Esophagus squamous epithelium (tissue), 5 donors: ENCODE data around the gene KCNE4. TPM values are rescaled to one million over a fixed set of nuclear protein-coding genes. Genes with fewer than 3 reads are reported as not detected.

Source experiments
- DNase-seq: peaks from one replicate; lab custom pipeline; 2025; lab: John Stamatoyannopoulos, UW
- H3K27ac ChIP-seq, 4 donors: fragments of 200-600 bp; sonication (generic); one replicate each; pipeline ENCODE4 v1.5.1; 2016 to 2019; ENCODE audit warnings: mild to moderate bottlenecking in 1 of 4
- H3K27me3 ChIP-seq, 4 donors: fragments of 200-600 bp; sonication (generic); 1 replicate in 3 of 4; 2 replicates in 1 of 4; pipeline versions ENCODE4 v1.5.1 to v1.6.0; 2017 to 2021; ENCODE audit warnings: antibody characterized with exemption in 1 of 4
- H3K36me3 ChIP-seq, 3 donors: fragments of 200-600 bp; sonication (generic); one replicate each; pipeline ENCODE4 v1.5.1; 2016 to 2019
- H3K4me1 ChIP-seq, 3 donors: fragments of 200-600 bp; sonication (generic); one replicate each; pipeline ENCODE4 v1.5.1; 2017 to 2019
- H3K4me3 ChIP-seq, 4 donors: fragments of 200-600 bp; sonication (generic); 1 replicate in 3 of 4; 2 replicates in 1 of 4; pipeline ENCODE4 v1.5.1; 2016 to 2019; ENCODE audit warnings: mild to moderate bottlenecking in 2 of 4, moderate library complexity in 1 of 4
- H3K9me3 ChIP-seq, 3 donors: fragments of 200-600 bp; sonication (generic); one replicate each; pipeline ENCODE4 v1.5.1; 2016 to 2019
- POLR2A ChIP-seq, 4 donors: fragments of 450-650 bp; IDR thresholded peaks; one replicate each; pipeline ENCODE4 v1.6.1; 2017; ENCODE audit warnings: antibody characterized with exemption in 4 of 4, mild to moderate bottlenecking in 4 of 4, moderate library complexity in 3 of 4
- whole genome bisulfite sequencing, 2 donors: methylation state at CpG; one replicate each; pipeline ENCODE4 v1.1.5; 2018; 5-methylcytosine and 5-hydroxymethylcytosine counted together
- intact Hi-C: fragments of 100-400 bp; cut with DNase I; formaldehyde crosslinking; loops from one replicate; pipeline ENCODE4 v1.15.0; 2022
- total RNA-seq, 4 donors: library from RNA; depleted of rRNA; stranded (reverse); fragments of >200 nt; gene quantifications; one replicate each; pipeline ENCODE4 v1.1.0, GENCODE V29; 2016
- TF ChIP-seq, protein P1 (sequence below), 6 experiments: fragments of 450-650 bp in 4 of 6; fragments of 200-600 bp in 2 of 6; sonication (generic) in 2 of 6; IDR thresholded peaks; one replicate each; pipeline ENCODE4 v1.5.1; 2016 to 2019; ENCODE audit warnings: antibody characterized with exemption in 6 of 6, mild to moderate bottlenecking in 4 of 6, moderate library complexity in 4 of 6
- donor health status: DM: yes; HTN: yes; CAD: no.

Gene KCNE4
- total RNA-seq, 4 donors from 2014 or later, result 0.26 to 0.76 (median 0.35) TPM

DNA sequence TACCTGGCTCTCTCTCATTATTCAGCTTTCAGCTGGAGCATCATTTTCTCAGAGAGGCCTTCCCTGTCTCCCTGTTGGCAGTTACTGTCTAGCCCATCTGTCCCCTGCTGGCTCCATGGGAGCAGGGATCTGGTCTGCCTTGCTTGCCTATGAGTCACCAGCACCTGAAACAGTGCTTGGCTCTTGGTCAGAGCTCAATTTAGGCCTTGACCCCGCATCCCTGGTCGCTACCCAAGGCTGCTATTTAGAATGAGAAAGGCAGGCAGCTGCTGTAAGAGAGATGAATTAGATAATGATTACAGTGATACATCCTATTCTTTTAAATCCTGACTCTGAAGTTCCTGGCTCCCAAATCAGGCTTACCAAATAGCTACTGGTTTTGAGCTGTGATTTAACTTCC, 32.9 kb downstream of the KCNE4 start:
- no peak overlapping the region for H3K27ac ChIP-seq
- no CpG with 5 or more reads among the region's 2 CpGs for WGBS, 2 donors

DNA sequence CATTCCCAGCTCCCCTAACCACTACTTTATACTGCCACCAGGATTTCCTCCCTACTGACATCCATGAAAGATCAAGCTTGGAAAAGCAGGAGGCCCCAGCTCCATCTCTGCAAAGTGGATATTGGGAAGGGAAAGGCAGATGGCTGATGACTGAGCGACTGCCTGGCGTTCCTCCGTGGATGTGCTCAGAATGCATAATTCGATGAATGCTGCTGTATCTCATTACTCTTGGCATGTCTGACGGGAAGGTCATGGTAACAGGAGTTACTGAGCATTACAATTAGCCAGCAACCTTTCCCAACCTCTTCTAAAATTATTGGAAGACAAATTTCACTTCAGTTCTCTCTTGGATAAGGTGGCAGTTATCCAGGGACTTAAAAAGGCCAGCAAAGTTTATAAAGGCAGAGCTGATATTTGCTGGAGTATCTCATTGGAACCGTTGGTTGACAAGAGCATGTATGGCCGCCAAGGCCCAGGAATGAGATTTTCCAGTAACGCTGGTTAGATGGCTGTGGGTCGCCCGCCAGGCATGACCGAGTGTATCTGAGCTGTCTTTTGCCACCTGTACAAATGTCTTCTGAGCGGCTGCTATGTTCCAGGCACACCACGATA, 34.5 kb downstream of the KCNE4 start:
- H3K27ac ChIP-seq, result no peak overlapping the region

More for the DNA sequence above, 32.9 kb downstream of the KCNE4 start:
- no peaks in the 10 kb centered on the region for H3K27me3 ChIP-seq
- no peak overlapping the region for H3K4me3 ChIP-seq
- TF ChIP-seq, protein P1, sequence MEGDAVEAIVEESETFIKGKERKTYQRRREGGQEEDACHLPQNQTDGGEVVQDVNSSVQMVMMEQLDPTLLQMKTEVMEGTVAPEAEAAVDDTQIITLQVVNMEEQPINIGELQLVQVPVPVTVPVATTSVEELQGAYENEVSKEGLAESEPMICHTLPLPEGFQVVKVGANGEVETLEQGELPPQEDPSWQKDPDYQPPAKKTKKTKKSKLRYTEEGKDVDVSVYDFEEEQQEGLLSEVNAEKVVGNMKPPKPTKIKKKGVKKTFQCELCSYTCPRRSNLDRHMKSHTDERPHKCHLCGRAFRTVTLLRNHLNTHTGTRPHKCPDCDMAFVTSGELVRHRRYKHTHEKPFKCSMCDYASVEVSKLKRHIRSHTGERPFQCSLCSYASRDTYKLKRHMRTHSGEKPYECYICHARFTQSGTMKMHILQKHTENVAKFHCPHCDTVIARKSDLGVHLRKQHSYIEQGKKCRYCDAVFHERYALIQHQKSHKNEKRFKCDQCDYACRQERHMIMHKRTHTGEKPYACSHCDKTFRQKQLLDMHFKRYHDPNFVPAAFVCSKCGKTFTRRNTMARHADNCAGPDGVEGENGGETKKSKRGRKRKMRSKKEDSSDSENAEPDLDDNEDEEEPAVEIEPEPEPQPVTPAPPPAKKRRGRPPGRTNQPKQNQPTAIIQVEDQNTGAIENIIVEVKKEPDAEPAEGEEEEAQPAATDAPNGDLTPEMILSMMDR (IDR thresholded peaks at IDR 0.05), result no peak
- TF ChIP-seq POLR2A (IDR thresholded peaks at IDR 0.05), result no peak
- H3K36me3 ChIP-seq, result no peaks in the 10 kb centered on the region
- no peaks in the 10 kb centered on the region for H3K4me1 ChIP-seq
- DNase-seq, result no peak
- no peaks in the 10 kb centered on the region for H3K9me3 ChIP-seq
- intact Hi-C loops, result no loop called here

DNA sequence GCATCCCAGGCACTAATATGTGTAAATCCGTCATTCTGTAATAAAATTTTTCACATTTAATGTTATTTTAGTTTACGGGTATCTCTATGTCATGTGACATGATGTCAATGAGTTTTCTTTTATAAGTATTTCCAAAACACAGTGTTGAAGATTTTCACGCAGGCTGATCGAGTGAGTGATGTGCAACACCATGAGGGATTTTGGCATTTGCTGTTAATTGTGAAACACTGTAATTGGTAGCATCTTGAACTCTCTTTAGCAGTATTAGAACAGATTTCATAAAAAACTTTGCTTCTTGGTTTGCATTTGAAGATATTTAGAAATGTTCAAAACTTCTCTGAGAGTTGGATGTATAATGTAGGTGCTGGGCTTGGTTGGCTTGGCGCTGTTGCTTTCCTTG, 35.5 kb downstream of the KCNE4 start:
- H3K27me3 ChIP-seq, result no peaks in the 10 kb centered on the region
- intact Hi-C loops, result no loop called here

More for the DNA sequence above, 34.5 kb downstream of the KCNE4 start:
- Histone ChIP-seq H3K4me3 (no peak overlapping the region), H3K9me3 (no peaks in the 10 kb centered on the region), H3K36me3 (no peaks in the 10 kb centered on the region), H3K27me3 (no peaks in the 10 kb centered on the region), H3K4me1 (no peaks in the 10 kb centered on the region)
- TF ChIP-seq, protein P1 (IDR thresholded peaks at IDR 0.05), result no peak
- no peak for TF ChIP-seq POLR2A (IDR thresholded peaks at IDR 0.05)
- intact Hi-C loops, result no loop called here
- WGBS, 2 donors, result 87 to 94% methylated on average over 12 to 13 of the region's 13 CpGs
- DNase-seq, result no peak

DNA sequence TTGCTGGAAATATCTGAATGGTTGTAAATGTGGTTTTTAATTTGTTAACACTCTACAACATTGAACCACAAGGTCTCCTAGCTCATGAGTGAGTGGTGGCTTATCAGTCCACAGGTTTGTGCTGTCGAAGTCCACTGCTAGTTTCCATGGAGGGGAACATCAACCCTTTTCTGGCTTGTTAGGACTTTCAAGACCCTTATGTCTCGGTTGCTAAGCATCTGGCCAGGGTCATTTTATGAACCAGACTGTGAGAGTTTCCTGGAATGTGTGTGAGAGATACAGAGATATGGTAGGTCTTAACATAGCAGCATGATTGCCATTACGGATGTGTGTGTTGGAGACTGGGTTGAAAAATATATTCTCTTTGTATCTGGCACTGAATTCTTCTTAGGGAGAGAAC, 36.9 kb downstream of the KCNE4 start:
- TF ChIP-seq POLR2A (IDR thresholded peaks at IDR 0.05), result no peak
- TF ChIP-seq, protein P1 (IDR thresholded peaks at IDR 0.05), result no peak

More for the DNA sequence above, 35.5 kb downstream of the KCNE4 start:
- no peak overlapping the region for H3K4me3 ChIP-seq
- H3K27ac ChIP-seq, result no peak overlapping the region
- no peak for DNase-seq
- H3K36me3 ChIP-seq, result no peaks in the 10 kb centered on the region
- 89 to 95% methylated on average over 5 of the region's 5 CpGs for WGBS, 2 donors
- no peak for TF ChIP-seq POLR2A (IDR thresholded peaks at IDR 0.05)
- TF ChIP-seq, protein P1 (IDR thresholded peaks at IDR 0.05), result no peak
- no peaks in the 10 kb centered on the region for H3K9me3 ChIP-seq
- H3K4me1 ChIP-seq, result no peaks in the 10 kb centered on the region

DNA sequence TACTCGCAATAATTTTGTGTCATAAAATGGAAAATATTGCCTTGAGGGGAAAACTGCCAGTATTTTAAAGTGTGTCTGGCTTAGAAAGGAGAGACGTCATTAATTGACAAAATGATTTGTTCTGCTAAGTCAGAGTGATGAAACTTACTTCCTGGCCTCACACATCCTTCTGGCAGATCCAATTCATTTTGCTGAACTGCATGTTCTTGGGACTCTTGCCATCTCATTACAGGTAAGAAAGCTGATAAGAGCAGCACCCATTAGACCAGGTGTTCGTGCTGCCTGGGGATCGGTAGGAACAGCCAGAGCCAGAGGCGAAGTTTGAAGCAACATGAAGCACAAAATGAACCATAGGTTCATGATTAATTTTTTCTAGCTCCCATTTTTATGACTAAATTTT, 38.0 kb downstream of the KCNE4 start:
- TF ChIP-seq, protein P1 (IDR thresholded peaks at IDR 0.05), result no peak
- no peak for TF ChIP-seq POLR2A (IDR thresholded peaks at IDR 0.05)
- H3K9me3 ChIP-seq, result no peaks in the 10 kb centered on the region
- H3K4me1 ChIP-seq, result peaks cover 0 to 4% (median 0%) of the 10 kb centered on the region in 3 donors
- H3K27me3 ChIP-seq, result no peaks in the 10 kb centered on the region
- no peak for DNase-seq
- intact Hi-C loops, result no loop called here
- H3K27ac ChIP-seq, result no peak overlapping the region
- no peak overlapping the region for H3K4me3 ChIP-seq
- 48 to 79% methylated on average over 5 of the region's 5 CpGs for WGBS, 2 donors
- H3K36me3 ChIP-seq, result no peaks in the 10 kb centered on the region

More for the DNA sequence above, 36.9 kb downstream of the KCNE4 start:
- Histone ChIP-seq H3K27ac (no peak overlapping the region), H3K27me3 (no peaks in the 10 kb centered on the region), H3K4me3 (no peak overlapping the region), H3K9me3 (no peaks in the 10 kb centered on the region), H3K4me1 (peaks cover 0 to 4% (median 0%) of the 10 kb centered on the region in 3 donors), H3K36me3 (no peaks in the 10 kb centered on the region)
- WGBS, 2 donors, result 59 to 76% methylated on average over 3 of the region's 3 CpGs
- no peak for DNase-seq
- intact Hi-C loops, result no loop called here
